ENCODE measurements around the gene PRRT2.

Gene PRRT2

DNA sequence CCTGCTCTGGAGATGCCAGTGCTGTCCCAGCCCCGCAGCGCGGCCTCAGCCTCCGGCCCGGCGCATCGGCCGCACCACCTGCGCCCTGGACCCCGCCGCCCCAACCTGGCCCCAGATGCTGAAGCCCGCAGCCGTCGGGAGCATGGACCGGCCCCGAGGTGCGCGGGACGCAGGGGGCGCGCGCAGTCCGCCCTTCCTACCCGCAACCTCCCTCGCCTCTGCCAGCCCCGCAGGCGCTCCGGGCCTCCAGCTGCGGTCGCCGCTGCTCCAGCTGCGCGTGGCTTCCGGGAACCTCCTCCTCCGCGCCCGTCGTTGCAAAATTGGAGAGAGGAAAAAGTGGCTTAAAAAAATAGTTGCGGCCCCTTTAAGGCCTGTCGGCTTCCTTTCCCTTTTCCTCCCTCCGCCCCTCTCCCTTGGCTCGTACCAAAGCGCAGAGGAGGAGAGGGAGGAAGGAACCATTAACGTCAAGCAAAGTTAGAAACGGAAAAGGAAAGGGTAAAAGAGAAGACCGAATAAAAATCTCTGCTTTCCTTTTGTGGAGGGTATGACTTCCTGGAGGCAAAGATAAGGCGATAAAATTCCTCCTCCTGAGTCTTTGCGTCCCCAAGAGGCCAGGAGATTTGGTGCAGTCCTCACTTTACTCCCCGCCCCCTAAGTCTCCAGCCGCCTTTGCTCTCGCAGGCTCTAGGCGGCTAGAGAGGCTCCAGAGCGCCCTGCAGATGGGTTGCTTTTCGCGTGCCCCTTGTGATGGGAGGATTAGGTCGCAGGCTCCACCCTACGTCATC is 51.1 kb downstream of the PRRT2 start, which contains the start of gene CDIPT:
TSS of gene CDIPT (minus strand) at position 343 of the 785 bp plus-strand sequence. CDS start 369 bp downstream, outside the sequence.
- peak; percentile 91 for DNase-seq (ENCODE audit: low read depth)

DNA sequence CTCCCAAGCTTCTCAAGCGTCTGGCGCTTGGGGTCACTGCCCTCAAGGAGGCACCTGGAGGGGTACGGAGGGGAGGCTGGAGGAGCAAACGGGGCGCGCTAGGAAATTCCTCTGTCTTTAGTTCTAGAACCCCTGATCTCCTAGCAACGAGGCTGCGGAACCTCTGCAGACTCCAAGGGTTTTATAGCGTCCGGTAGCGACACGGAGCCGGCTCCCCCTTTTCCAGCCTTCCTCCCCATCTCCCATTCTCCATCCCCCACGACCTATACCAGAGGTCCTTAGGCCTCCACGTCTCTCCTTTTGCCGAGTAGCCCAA is 51.6 kb downstream of the PRRT2 start:
- DNase-seq (ENCODE audit: low read depth), result no peak

DNA sequence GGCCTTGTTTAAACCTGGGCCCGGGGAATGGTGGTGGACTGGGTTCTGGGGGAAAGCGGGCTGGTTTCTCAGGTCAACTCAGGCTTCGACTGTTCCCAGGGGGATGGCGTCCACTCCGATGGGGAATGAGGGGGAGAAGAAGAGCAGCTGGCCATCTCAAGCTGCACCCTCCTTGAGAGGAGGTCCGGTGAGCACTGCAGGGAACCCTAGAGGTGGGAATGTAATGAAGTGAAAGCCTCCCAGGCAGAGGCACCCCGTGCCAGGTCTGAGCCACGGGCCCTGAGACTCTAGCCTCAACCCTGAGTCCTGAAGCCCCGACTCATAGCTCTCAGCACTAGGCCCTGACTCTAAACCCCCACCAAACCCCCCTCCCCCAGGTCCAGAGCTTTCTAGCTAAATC is 52.2 kb downstream of the PRRT2 start:
- no peak for DNase-seq (ENCODE audit: low read depth)
